GM10266 (cell line): ENCODE data around the gene SERINC1.
"Not testable (repeated sequence)": the region's sequence is repeated elsewhere in the genome, so short reads cannot be mapped to it uniquely, and the experiment has no call there.

Experiments
- DNase-seq: peaks from one replicate; pipeline ENCODE4 v3.0.0; 2012; ENCODE audit errors: extremely low spot score
- TF ChIP-seq, protein P1 (sequence below): IDR thresholded peaks from 2 replicates; pipeline ENCODE4 v1.5.1; 2012; ENCODE audit warnings: mild to moderate bottlenecking, low read depth; ENCODE audit not compliant: control insufficient read depth, insufficient read depth; ENCODE audit errors: missing control alignments

Gene SERINC1

DNA sequence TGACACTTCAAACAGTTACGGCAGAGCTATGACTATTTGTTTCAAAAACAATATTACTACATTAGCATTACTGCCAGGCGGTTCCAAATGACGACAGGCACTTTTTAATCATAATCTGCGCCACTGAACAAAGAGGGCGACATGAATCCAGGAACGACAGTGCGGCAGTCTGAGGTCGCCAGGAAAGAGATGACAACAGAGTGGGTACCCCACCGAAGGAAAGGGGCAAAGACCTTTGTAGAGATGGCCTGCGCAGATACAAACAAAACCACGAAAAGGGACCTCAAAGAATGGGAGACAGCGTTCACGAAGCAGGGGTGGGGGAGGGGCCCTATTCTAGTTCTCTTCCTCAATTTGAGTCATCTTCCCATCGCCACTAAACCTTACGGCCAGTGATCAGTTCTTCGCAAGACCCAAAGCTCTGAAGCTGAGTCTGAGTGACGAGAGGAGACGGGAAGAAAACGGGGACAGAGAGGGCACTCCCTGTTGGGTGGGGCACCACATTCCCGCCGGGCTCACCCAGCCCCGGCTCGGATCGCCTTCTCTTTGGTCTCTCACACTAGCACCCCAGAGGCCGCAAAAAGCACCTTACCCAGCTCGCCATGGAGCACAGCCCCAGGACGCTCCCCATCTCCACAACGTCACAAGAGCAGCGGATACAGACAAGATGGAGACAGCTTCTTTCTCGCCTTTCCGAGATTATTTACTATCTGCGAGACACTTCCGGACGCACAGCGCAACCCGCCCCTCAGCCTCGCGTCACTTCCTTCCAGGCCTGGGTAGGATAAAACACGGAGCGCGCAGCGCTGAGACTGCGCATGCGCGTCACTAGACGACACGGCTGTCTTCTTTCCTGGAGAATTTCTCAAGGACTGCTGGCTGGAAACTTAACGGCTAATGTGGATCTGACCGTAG lies at the start of gene SERINC1:
Gene SERINC1 (minus strand): TSS at position 701 of the 915 bp plus-strand sequence. CDS start 70 bp downstream, at position 631.
- DNase-seq, result peak; percentile 84
- TF ChIP-seq, protein P1, sequence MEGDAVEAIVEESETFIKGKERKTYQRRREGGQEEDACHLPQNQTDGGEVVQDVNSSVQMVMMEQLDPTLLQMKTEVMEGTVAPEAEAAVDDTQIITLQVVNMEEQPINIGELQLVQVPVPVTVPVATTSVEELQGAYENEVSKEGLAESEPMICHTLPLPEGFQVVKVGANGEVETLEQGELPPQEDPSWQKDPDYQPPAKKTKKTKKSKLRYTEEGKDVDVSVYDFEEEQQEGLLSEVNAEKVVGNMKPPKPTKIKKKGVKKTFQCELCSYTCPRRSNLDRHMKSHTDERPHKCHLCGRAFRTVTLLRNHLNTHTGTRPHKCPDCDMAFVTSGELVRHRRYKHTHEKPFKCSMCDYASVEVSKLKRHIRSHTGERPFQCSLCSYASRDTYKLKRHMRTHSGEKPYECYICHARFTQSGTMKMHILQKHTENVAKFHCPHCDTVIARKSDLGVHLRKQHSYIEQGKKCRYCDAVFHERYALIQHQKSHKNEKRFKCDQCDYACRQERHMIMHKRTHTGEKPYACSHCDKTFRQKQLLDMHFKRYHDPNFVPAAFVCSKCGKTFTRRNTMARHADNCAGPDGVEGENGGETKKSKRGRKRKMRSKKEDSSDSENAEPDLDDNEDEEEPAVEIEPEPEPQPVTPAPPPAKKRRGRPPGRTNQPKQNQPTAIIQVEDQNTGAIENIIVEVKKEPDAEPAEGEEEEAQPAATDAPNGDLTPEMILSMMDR, result no peak

DNA sequence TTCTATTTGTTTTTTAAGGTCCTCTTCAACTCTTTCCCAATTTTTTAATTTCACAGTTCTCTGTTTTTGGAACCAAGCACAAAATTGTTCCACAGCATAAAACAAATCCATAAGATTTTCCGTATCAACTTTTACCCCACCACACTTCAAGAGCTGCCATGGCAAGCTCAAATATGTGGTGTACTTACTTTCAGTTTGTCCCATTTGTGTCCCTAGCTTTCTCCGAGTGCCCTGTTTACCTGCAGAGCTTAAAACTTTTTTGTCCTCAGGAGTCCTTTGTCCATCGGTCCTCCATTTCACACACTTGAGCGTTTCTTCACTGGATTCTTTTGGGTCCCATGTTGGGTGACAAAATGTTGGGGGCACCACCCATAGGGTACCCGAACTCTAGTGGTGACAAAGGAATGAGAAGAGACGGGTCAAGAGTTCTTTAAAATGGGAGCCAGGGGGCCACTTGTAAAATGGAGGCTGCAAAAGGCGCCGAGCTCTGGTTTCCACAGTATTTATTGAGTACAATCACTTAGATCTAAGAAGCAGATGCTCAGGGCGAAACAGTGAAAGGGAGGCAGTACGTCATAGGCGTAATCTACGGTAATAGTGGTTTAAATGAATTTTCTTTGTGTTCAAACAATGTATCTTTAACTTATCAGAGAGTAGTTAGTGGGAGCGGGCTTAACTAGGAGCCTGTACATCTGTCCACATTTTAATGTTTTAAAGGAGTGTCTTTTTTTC lies 39.8 kb upstream of the SERINC1 start:
- no peak for DNase-seq
- TF ChIP-seq, protein P1, result no peak

DNA sequence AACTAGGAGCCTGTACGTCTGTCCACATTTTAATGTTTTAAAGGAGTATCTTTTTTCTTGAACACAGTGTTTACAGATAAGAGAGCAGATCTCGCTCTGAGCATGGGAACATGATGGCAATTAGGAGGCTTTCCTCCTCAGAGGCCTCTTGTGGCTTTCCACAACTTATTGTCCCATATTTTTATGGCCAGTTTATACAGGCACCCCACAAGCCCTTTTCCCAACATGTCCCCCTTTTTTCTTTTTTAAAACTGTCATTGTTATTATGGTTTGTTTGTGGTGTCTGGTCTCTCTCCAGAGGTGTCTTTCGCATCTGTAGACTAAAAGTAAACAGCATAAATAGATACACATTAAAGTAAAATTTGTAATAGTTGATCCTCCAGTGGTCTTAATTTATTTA lies 33.6 kb upstream of the SERINC1 start:
- DNase-seq, result not testable (repeated sequence)

DNA sequence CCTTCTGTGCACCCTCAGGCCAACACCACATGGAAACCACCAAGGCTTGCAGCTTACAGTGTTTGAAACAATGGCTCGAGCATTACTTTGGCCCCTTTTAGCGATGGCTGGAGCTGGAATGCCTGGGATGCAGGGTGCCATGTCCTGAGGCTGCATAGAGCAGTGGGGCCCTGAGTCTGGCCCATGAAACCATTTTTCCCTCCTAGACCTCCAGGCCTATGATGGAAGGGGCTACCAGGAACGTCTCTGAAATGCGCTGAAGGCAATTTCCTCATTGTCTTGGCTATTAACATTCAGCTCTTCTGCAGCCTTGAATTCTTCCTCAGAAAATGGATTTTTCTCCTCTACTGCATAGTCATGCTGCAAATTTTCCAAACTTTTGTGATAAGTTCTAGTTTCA lies 29.9 kb upstream of the SERINC1 start:
- TF ChIP-seq, protein P1, result no peak
- DNase-seq, result no peak

DNA sequence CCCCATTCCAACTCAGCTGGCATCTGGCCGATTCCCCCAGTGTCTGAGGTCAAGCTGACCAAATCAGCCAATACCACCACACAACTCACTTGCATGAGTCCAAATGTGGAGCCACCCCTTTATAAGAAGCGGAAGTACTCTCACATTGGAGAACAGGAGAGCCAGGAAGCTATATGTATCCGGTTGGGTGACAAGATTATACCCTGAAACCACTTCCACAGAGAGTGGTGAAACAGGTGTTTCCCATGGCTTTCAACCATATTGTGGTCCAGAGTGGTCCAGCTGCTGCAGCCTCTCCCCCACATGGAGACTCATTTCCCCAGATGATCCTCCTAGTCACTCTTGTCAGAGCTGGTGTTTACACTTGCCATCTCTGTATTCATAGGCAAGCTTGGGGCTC lies 24.0 kb upstream of the SERINC1 start:
- TF ChIP-seq, protein P1, result no peak
- DNase-seq, result no peak

DNA sequence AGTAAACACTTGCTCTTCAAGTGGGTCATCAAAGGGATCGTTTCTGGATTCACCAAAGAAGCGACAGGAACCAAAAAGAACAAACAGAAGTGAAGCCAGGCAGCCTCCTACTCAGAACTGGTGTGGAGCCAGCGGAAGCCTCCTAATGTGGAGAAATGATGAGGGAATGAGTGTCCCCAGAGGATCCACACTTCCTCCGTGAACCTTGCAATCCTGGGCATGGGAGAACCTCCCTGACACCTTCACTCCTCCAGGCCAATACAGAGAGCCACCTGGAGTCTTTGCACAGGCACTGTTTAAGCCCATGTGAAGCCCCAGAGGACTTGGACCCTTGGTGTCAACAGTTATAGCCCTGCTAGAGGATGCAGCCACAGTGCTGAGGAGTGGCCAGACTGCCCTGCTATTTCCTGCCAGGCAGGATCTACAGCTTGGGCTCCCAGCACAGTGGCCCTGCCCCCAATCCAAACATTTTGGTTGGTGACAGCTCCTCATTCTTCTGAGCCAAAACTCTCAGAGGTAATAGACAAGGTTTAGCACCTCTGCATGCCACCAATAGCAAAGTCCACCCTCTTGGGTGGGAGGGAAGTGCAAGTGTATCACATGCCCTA lies 23.2 kb upstream of the SERINC1 start:
- DNase-seq, result no peak
- TF ChIP-seq, protein P1, result no peak

DNA sequence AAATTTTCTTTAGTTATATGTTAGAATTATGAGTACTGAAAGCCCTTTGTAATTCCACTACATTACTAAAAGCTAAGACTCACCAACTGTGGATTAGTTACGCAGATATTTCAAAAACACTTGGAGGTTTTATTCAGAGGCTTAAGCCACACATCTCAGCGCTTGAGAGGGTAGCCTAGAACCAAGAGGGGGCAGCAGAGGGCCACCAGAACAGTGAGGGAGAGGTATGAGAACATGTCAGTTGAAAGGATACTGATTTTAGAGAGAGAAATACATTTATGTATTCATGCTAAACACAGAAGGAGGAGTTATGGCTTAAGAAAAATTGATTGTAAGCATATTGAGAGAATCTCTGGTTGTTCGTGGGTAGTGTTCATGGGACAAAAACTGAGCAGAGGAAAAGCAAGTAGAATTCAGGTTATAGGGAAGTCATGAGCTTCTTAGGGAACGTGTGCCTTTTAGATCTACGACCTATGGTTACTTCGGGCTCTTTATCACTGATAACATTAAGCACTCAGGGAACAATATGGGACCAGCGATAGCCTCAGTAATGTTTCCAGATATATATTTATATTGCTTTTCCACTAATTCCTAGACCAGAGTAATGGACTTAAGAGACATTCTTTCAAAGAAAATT lies 20.4 kb upstream of the SERINC1 start:
- peak; percentile 57 for DNase-seq
- TF ChIP-seq, protein P1, result peak; percentile 81
